GM19467 (cell line): Measurements from ENCODE around the gene C1GALT1.
"Not testable (repeated sequence)": the region's sequence is repeated elsewhere in the genome, so short reads cannot be mapped to it uniquely, and the experiment has no call there.

ENCODE experiments used
- ATAC-seq: cut with Tn5 transposase; IDR thresholded peaks from one replicate; pipeline ENCODE4 v1.9.1; 2021; ENCODE audit warnings: mild to moderate bottlenecking, moderate library complexity; ENCODE audit not compliant: unreplicated experiment

C1GALT1 gene

GRCh38 chr7:7231865-7232264 is 49.5 kb downstream of the C1GALT1 start:
- no peak for ATAC-seq

- ATAC-seq = no peak
Observed at GRCh38 chr7:7235347-7235746, 53.0 kb downstream of the C1GALT1 start.

DNA sequence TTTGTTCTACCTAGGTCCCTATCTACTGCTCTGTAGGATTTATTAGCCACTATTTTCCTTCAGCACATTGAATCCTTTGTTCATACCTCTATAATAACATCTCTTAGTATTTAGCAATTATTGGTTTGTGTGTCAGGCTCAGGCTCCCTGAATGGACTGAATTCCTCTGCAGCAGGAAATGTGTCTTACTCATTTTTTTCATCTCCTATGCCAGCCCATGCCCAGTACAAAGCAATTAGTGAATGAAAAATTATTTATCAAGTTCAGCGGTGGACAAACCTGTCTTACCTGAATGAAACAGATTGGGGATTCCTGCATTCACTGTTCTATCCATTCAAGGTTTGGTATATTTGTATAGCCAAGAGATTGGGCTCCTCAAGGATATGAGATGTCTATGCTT is 53.7 kb downstream of the C1GALT1 start:
- ATAC-seq = no peak

GRCh38 chr7:7237201-7237977 is 55.0 kb downstream of the C1GALT1 start:
- ATAC-seq = no peak

DNA sequence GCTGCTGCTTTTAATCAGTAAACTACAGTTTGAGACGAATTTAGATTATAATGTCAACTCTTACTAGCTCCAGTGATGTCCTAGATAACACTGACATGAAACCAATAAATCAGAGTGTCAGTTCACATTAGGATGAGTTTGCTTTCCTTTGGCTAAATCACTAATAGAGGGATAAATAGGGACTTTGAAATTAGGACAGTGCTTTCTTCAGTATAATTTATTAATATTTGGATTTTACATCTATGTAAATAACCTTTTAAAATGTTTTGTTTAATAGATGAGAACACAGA is 55.6 kb downstream of the C1GALT1 start:
- ATAC-seq = no peak

GRCh38 chr7:7239346-7239745 is 57.0 kb downstream of the C1GALT1 start:
- ATAC-seq = no peak

DNA sequence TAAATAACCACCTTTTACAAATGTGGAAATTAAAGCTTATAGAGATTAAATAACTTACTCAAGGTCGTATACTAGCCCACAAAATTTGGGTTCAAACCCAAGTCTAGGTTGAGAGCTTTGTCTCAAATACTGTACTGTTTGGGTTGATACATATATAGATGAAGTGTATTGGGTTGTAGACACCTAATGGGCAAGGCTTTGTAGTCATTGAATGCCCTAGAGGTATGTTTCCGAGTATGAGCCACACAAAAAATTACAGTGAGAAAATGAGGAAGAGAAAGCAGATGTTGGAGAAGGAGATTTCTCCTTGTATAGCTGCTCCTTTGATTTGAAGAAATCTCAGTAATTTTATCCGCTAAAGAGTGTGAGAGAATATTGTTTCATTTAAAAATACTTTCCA is 60.6 kb downstream of the C1GALT1 start:
- no peak for ATAC-seq

DNA sequence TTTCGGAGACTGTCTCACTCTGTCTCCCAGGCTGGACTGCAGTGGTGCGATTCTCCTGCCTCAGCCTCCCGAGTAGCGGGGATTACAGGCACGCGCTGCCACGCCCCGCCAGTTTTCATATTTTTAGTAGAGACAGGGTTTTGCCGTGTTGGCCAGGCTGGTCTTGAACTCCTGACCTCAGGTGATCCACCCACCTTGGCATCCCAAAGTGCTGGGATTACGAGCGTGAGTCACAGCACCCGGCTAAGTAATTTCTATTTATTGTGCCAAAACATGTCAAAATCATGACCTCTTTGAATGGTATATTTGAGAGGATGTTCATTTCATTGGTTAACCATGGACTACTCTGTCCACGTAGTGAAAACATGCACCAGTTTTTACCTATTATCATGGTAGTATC is 62.9 kb downstream of the C1GALT1 start:
- not testable (repeated sequence) for ATAC-seq

GRCh38 chr7:7246223-7246622 is 63.9 kb downstream of the C1GALT1 start:
- no peak for ATAC-seq

GRCh38 chr7:7247658-7248057 is 65.3 kb downstream of the C1GALT1 start:
- no peak for ATAC-seq

DNA sequence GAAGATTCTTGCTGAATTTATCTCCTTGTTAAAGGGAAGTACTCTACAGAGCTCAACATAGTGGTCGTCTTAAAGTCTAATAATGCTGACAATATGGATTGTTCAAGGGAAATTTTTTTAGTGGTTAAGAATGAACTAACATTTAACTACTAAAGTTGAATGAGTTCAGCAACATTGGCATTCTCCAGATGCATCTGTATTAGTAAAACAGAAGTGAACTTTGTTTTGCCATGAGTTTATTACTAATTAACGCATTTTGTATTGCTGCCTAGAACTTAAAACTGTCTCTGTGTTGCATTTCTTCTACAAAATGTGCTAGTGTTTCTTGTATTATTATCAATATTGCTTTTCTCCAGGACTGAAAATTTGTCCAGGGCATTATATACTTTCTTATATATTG is 67.5 kb downstream of the C1GALT1 start:
- no peak for ATAC-seq

GRCh38 chr7:7251742-7252141 is 69.4 kb downstream of the C1GALT1 start:
- ATAC-seq = peak; percentile 83

DNA sequence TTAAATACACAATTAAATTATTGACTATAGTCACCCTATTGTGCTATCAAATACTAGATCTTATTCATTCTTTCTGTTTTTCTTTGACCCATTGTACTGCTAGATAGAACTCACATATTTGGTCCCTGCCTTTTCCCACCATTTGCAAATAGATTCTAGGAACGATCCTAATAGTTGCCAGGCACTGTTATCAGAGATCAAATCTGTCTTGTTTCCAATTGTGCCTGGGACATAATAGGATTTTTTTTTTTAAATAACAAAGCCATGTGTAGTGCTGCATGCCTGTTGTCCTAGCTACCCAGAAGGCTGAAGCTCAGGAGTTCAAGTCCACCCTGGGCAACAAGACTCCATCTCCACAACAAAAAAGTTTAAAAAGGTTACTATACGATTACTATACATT is 72.0 kb downstream of the C1GALT1 start:
- no peak for ATAC-seq

- ATAC-seq = no peak
Observed at GRCh38 chr7:7254908-7255307, 72.6 kb downstream of the C1GALT1 start.

DNA sequence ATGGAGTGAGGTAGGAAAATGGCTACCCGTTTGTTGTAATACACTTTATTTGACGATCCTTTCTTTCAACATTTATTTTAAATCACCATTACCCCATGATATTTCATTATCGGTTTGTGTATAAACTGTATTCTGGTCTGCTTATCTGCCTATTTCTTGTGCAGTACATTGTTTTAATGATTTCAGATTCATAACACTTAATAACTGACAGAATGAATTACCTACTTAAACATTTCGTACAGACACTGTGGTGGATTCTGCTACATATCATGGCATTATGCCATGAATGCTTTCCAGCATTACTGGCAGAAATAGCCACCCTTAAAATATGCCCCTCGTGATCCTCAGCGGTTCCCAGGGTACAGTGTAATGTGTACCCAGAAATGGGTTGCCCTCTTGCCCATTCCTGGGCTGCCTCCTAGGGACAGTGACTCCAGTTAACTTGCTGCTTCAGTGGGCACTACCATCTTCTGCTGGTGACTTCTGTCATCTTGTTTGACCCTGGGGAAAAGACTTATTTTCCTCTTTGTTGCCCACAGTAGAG is 74.5 kb downstream of the C1GALT1 start:
- no peak for ATAC-seq

- ATAC-seq = peak; percentile 80
Observed at GRCh38 chr7:7257899-7258692, 75.8 kb downstream of the C1GALT1 start.

- ATAC-seq = no peak
Observed at GRCh38 chr7:7261863-7262262, 79.5 kb downstream of the C1GALT1 start.

DNA sequence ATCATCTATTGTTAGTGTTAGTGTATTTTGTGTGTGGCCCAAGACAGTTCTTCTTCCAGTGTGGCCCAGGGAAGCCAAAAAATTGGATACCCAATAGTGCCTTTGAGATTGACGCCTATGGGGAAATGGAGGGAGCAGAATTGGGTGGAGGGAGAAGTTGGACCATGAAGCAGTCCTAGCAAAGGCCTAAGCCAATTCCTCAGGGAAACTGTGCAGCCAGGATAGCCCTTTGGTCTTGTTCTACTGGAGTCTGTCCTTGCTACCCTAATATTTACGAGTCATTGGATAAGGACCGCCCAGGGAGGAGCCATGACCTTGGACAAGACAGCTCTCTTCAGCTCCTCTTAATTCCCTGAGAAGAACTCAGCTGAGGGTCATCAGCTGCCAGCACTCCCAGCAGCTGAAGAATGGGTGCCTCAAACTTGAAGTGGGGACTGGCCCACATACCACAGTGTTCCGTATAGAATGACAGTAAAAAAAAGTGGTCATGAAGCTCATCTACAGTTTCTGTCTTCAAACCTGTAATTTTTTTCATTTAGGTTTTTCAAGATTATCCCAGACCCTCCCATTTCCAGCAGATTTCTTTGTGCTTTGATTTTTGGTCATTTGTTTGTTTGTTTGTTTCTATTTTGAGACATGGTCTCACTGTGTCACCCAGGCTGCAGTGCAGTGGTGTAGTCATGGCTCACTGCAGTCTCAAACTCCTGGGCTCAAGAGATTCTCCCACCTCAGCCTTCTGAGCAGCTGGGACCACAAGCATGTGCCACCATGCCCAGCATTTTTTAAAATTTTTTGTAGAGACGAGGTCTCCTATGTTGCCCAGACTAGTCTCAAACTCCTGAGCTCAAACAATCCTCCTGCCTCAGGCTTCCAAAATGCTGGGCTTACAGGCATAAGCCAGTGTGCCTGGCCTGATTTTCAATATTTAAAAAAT is 81.2 kb downstream of the C1GALT1 start:
- no peak for ATAC-seq

- no peak for ATAC-seq
Observed at GRCh38 chr7:7264306-7265040, 82.1 kb downstream of the C1GALT1 start.
